GM18507 (cell line): ENCODE data around the gene LRFN5.
"Not testable (repeated sequence)": the region's sequence is repeated elsewhere in the genome, so short reads cannot be mapped to it uniquely, and the experiment has no call there.

Source experiments
- DNase-seq: peaks from one replicate; pipeline ENCODE4 v3.0.0; 2011; ENCODE audit warnings: low read depth; ENCODE audit not compliant: insufficient read length; ENCODE audit errors: extremely low spot score
- FAIRE-seq: peaks from 2 replicates; lab custom pipeline; 2011; peaks lifted over from hg19 to GRCh38; lab: Jason Lieb, UNC

Gene LRFN5

DNA sequence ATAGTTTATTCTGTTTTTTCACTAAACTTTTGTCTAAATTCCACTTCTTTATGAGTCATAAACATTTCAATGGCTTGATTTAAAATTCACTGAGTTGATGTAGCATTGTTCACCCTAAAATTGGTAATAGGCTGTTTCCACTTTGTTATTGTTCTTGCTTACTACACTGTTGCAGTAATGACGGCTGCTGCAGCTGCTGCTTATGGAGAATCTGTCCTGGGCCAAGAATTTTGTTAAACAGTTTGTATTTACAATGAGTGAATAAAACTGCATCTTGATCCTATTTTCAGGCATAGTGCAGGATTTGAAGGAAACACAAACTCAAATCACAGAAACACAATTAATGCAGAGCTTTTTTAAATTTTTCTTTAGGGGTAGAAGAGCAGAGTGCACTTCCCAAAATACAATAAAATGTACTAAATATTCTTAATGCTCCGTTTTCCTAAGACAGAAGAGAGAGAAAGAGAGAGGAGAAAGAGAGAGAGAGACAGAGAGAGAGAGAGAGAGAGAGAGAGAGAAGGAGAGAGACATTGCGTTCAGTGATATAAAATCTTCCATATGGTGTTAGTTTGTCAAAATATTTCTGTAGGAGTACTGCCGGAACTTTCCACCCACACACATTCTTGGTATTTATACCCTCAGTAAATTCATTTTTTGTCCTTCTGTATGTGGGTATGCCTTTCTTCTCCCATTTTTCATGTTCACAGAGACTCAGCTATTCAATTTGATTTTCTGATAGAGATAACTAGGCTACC, 266.4 kb downstream of the LRFN5 start:
- no peak for FAIRE-seq
- no peak for DNase-seq

DNA sequence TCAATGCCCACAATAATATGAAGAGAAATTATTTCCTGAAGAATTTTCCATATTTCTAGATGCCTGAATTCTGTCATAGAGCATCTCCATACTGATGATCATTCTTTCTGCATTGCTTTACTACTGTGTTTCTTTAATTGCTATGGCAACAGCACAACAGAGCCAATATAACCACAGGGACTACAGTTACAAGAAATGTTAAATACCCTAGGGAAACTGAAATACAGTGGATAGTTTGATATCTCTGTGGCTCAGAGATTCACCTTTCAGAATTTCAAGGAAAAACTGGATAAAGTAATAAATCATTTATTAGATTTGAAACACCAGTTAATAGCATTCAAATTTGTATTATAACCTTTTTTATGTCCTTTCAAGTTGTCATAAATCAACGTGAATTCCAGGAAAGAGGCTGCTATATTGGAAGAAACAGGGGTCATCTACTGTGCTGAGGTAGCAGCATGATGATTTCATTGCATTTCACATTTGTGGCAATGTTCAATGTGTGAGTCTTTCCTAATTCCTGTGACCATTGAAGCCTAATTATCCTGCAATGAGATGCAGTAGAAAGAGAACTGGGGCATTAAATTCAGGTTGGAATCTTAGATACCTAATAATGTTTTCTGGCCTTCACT, 267.1 kb downstream of the LRFN5 start:
- FAIRE-seq = no peak
- no peak for DNase-seq

DNA sequence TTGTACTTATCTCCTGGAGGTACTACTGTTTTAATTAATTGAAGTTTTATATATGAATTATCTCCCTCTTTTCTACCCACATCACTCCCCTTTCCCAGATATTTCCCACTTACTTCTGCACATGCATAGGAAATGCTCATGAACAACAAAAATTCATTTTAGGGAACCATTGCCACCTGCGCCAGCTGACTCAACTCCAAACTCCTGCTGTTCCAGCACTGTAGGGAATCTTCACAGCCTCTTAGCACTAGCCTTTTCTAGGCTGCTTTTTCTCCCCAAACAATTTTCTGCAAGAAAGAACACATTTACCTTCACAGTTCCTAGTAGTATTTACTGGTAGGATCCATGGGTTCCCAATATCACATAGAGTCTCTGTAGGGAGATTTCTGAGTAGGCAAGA, 268.4 kb downstream of the LRFN5 start:
- DNase-seq = no peak
- FAIRE-seq = no peak

DNA sequence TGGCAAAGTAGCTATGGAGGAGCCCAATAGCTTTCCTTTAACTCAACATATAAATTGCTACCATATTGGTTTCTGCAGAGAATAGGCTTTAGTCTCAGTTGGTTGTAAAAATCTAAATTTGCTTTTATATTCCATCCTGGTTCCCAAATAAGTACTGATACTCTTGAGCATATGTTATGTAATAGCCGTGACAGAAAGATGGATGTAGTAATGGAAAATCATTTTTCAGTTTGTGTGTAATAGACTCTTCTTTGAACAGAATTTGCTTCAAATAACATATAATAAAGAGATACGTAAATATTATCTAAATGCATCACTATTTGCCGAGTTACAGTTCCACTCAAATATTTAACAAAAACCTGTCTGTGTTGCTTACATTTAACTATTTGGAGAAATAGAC, 271.6 kb downstream of the LRFN5 start:
- DNase-seq (no peak), FAIRE-seq (no peak)

DNA sequence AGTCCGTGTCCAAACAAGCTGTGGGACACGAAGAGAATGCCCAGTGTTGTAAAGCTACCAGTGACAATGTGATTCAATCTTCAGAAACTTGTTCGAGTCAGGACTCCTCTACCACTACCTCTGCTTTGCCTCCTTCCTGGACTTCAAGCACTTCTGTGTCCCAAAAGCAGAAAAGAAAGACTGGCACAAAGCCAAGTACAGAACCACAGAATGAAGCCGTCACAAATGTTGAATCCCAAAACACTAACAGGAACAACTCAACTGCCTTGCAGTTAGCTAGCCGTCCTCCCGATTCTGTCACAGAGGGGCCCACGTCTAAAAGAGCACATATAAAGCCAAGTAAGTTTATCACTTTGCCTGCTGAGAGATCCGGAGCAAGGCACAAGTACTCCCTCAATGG, 284.9 kb downstream of the LRFN5 start:
- DNase-seq = no peak
- FAIRE-seq = no peak

DNA sequence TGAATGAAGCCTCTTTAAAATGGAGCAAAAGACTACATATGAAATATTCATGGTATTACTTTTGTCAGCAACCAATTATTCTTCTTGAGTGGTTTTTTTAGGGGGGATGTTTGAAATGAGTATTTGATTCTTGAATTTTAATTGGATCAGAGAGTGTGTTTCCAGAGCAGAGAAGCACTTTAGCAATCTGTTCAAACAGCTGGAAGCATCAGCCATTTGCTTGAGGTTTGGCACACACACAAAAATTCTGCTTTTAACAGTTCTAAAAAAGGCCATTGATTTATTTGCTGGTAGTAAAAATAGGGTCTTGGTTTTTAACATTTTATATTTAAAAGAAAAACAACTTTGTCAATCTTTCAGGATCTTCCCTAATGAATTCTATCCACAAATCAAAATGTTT, 292.7 kb downstream of the LRFN5 start:
- no peak for FAIRE-seq
- no peak for DNase-seq

DNA sequence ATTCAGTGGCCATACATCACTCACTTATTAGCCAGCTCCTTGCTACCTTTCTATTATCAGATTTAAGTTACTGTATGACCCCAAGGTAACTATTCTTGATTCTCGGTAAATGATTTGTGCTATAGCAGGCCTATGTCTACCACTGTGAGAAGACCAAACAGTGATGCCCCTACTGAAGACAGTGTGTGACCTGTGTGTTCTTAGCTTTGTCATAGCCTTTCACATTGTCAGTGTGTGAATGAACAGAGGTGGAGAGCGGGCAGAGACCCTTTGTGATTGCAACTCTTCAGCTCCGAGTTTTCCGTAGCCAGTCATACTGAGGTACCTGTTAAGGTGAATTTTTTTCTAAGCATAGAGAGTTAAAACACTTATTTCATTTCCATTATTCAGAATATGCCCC, 294.0 kb downstream of the LRFN5 start:
- FAIRE-seq (no peak), DNase-seq (no peak)

DNA sequence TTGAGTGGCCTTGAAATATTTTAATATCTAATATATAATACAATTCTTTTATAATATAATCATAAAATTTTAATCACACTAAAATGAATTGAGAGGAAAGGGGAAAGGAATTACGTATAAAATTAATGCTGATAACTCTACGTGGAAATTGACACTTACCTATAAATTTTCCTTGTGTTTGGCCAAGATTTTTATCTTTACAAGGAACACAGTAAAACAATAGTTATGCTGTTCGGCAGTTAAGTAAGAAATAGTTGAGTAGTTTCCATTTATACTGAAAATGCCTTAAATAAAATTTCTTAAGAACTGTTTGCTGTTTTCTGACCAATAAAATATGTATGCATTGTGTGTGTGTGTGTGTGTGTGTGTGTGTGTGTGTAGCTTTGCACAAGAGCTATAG, 294.4 kb downstream of the LRFN5 start:
- DNase-seq (no peak), FAIRE-seq (no peak)

DNA sequence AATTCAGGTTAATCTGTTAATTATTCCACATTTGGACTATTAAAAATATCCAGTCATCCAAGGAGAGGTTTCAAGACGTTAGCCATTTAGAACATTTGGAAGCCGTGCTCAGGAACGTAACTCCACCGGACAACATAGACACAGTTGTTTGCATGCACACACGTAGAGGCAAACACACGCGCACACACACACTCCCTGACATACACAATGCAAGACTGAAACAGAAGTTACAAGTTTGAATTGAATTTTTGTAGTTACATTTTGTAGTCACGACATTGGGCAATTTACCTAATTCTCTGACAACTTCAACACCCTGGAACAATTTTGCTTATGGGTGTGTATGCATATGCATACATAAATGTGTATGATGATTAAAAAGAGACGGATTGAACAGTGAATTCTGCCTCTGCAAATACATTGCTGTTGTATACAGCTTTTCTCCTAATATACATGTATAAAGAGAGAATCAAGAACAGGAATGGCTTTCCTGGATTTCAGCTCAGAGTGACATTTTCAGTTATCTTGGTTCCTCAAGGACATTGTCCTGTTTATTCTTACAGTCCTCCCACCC, 298.8 kb downstream of the LRFN5 start:
- DNase-seq = no peak
- no peak for FAIRE-seq

DNA sequence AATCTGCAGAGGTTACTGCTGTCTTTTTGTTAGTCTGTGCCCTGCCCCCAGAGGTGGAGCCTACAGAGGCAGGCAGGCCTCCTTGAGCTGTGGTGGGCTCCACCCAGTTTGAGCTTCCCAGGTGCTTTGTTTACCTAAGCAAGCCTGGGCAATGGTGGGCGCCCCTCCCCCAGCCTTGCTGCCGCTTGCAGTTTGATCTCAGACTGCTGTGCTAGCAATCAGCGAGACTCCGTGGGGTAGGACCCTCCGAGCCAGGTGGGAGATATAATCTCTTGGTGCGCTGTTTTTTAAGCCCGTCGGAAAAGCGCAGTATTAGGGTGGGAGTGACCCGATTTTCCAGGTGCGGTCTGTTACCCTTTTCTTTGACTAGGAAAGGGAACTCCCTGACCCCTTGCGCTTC, 304.5 kb downstream of the LRFN5 start:
- not testable (repeated sequence) for DNase-seq, FAIRE-seq

DNA sequence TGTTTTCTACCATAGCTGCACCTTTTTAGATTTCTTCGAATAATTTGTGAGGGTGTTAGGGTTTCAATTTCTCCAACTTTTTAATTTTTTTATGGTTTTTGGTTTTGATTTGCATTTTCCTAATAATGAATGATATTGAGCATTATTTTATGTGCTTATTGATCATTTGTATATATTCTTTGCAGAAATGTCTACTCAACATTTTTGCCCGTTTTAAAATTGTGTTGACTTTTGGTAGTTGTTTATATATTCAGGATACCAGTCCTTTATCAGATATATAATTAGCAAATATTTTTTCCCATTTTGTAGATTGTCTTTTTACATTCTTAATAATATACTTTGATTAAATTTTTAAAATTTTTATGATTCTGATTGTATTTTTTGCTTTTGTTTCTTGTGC, 306.7 kb downstream of the LRFN5 start:
- DNase-seq = no peak
- FAIRE-seq = no peak

DNA sequence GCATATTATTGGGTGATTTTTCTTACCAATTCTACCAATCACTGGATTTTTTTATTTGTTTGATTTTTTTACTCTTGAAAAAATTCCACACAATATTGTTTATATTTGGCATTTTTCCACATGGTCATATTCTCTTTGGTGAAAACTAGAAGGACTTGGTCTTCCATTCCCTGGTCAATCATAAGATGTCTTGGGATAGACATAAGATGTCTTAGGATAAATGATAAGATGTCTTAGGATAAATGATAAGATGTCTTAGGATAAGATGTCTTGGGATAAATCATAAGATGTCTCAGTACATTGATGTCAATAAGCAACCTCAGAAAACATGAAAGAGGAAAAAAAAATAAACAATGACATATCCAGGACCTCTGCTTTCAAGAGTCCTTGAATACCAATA, 309.1 kb downstream of the LRFN5 start:
- FAIRE-seq = no peak
- no peak for DNase-seq

DNA sequence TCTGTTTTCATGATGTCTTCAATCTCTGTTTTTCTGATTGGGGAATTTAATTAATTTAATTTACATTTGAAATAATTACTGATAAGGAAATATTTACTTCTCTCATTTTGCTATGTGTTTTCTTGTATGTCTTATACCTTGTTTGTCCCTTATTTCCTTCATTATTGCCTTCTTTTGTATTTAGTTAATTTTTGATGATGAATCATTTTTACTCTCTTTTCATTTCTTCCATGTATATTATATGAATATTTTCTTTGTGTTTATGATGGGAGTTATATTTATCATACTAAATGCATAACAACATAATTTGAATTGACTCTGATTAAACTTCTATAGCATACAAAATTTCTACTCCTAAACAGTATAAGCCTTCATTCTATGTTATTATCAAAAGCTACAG, 309.6 kb downstream of the LRFN5 start:
- DNase-seq (no peak), FAIRE-seq (no peak)

DNA sequence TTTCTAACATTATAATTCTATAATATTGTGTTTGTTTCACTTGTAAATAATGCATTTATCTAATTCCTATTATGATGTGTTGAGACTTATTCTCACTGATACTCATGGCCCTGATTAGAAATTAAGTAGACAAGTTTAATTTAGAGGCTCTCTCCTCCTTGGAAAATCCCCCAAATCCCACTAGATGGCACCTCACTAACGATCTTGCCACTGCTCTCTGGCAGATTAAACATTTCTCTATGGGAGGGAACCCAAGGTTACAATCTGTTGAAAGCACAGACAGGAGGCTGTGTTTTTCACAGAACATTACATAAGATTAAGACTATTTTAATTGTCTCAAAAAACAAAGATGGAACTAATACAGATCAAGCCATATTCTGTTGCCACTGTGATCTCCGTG, 318.7 kb downstream of the LRFN5 start:
- FAIRE-seq (no peak), DNase-seq (no peak)

DNA sequence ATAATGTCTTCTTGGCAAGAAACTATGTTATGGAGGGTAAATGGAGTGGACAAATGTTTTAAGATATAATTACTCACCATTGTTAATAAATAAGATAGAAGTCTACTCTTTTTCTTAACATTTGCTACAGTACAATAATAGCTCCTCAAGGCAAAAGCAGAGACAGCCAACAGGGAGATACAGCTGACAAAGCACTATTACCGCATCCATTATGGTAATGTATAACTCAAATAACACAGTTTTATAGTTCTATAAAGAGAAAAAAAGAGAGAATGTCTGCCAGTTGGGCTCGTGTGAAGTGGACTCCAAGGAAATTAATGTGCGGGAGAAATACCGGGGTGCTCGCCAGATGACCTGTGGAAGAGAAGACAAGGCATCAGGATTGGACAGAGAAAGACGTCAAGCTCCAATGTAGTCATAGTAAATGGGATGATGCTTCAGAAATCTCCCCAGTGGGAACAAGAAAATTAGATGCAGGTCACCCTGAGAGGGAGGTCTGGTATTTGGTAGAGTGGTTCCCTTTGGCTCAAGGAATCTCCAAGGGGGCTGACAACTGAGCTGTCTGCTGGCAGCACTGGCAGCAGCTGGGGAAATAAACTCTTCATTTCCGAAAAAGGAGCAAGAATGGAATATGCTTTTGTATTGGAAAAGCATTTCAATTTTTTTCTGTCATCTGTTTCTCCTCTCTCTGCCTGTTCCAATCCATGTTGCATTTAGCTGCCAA, 343.9 kb downstream of the LRFN5 start:
- DNase-seq (no peak), FAIRE-seq (no peak)
